Vagina (tissue), 2 donors: ENCODE results near the gene THTPA. TPM values are rescaled to one million over a fixed set of nuclear protein-coding genes. Genes with fewer than 3 reads are reported as not detected.

Experiments used
- DNase-seq, 2 donors: peaks; one replicate each; pipeline ENCODE4 v3.0.0-alpha.2; 2017; ENCODE audit errors: extremely low spot score in 2 of 2
- H3K27ac ChIP-seq: fragments of 200-600 bp; sonication (generic); one replicate; pipeline ENCODE4 v1.5.1; 2019
- H3K27me3 ChIP-seq: fragments of 200-600 bp; sonication (generic); one replicate; pipeline ENCODE4 v1.5.1; 2019
- H3K36me3 ChIP-seq, 2 donors: fragments of 200-600 bp; sonication (generic); one replicate each; pipeline ENCODE4 v1.5.1; 2017 to 2019
- H3K4me1 ChIP-seq: fragments of 200-600 bp; sonication (generic); one replicate; pipeline ENCODE4 v1.5.1; 2019
- H3K4me3 ChIP-seq, 2 donors: fragments of 200-600 bp; sonication (generic); 1 replicate in 1 of 2; 2 replicates in 1 of 2; pipeline ENCODE4 v1.5.1; 2016 to 2019
- H3K9me3 ChIP-seq: fragments of 200-600 bp; sonication (generic); one replicate; pipeline ENCODE4 v1.5.1; 2019
- CTCF ChIP-seq, 3 experiments: fragments of 450-650 bp in 2 of 3; fragments of 200-600 bp in 1 of 3; sonication (generic) in 1 of 3; IDR thresholded peaks; one replicate each; pipeline ENCODE4 v1.5.1; 2017 to 2019; ENCODE audit warnings: antibody characterized with exemption in 3 of 3, mild to moderate bottlenecking in 2 of 3, moderate library complexity in 2 of 3
- POLR2A ChIP-seq, 2 donors: fragments of 450-650 bp; IDR thresholded peaks; one replicate each; pipeline ENCODE4 v1.6.1; 2017; ENCODE audit warnings: antibody characterized with exemption in 2 of 2, mild to moderate bottlenecking in 2 of 2, moderate library complexity in 2 of 2
- POLR2AphosphoS5 ChIP-seq, 2 donors: sonication (generic); formaldehyde crosslinking; IDR thresholded peaks; one replicate each; pipeline ENCODE4 v1.9.0; 2017; ENCODE audit warnings: antibody characterized with exemption in 2 of 2, mild to moderate bottlenecking in 2 of 2, low read depth in 1 of 2; ENCODE audit not compliant: insufficient read depth in 1 of 2
- intact Hi-C: fragments of 100-400 bp; cut with DNase I; formaldehyde crosslinking; loops from one replicate; pipeline ENCODE4 v1.15.1; 2023
- total RNA-seq: library from RNA; depleted of rRNA; stranded (reverse); fragments of >200 nt; gene quantifications from one replicate; pipeline ENCODE4 v1.2.3, GENCODE V29; 2016

THTPA gene
- total RNA-seq, 1 donor from 2014 or later: 15.0 TPM

- Histone ChIP-seq H3K36me3 (no peaks in the 10 kb centered on the region), H3K4me3 (peak overlapping the region in 1 of 2 donors; percentile 61), H3K27me3 (peaks cover 10% of the 10 kb centered on the region), H3K4me1 (peaks cover 23% of the 10 kb centered on the region), H3K9me3 (no peaks in the 10 kb centered on the region), H3K27ac (peak overlapping the region; percentile 4)
- TF ChIP-seq POLR2AphosphoS5 (IDR thresholded peaks at IDR 0.05; ENCODE audit: insufficient read depth in 1 of 2, low read depth in 1 of 2) (no peak), POLR2A (IDR thresholded peaks at IDR 0.05) (no peak), CTCF (IDR thresholded peaks at IDR 0.05) (no peak)
- intact Hi-C loops: no loop called here
- peak in 1 of 2 donors; percentile 70 for DNase-seq
Observed at GRCh38 chr14:23579311-23579630, 23.2 kb downstream of the THTPA start.

DNA sequence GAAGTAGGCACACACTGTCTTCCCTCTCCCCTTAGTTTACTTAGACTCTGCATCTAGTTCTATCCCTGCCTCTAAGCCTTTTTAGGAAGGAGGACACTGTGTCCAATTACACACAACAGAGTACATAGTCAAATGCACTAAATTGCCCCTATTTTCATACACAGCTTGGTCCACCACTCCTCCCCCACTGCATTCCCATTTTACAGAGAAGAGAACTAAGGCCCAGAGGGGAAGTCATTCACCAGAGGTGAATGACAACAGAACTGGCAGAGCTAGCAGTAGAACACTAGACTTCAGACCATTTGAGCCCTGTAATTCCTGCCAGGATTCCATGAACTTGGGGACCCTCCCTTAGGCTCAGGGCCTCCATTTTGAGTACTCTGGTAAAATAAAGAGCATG is 23.7 kb downstream of the THTPA start:
- intact Hi-C loops: no loop called here
- Histone ChIP-seq H3K4me3 (no peak overlapping the region), H3K27me3 (peaks cover 10% of the 10 kb centered on the region), H3K4me1 (peaks cover 23% of the 10 kb centered on the region), H3K27ac (no peak overlapping the region), H3K9me3 (no peaks in the 10 kb centered on the region), H3K36me3 (no peaks in the 10 kb centered on the region)
- no peak for TF ChIP-seq CTCF (IDR thresholded peaks at IDR 0.05)
- TF ChIP-seq POLR2AphosphoS5 (IDR thresholded peaks at IDR 0.05; ENCODE audit: insufficient read depth in 1 of 2, low read depth in 1 of 2): no peak
- no peak for TF ChIP-seq POLR2A (IDR thresholded peaks at IDR 0.05)
- DNase-seq: peak in 1 of 2 donors; percentile 40

DNA sequence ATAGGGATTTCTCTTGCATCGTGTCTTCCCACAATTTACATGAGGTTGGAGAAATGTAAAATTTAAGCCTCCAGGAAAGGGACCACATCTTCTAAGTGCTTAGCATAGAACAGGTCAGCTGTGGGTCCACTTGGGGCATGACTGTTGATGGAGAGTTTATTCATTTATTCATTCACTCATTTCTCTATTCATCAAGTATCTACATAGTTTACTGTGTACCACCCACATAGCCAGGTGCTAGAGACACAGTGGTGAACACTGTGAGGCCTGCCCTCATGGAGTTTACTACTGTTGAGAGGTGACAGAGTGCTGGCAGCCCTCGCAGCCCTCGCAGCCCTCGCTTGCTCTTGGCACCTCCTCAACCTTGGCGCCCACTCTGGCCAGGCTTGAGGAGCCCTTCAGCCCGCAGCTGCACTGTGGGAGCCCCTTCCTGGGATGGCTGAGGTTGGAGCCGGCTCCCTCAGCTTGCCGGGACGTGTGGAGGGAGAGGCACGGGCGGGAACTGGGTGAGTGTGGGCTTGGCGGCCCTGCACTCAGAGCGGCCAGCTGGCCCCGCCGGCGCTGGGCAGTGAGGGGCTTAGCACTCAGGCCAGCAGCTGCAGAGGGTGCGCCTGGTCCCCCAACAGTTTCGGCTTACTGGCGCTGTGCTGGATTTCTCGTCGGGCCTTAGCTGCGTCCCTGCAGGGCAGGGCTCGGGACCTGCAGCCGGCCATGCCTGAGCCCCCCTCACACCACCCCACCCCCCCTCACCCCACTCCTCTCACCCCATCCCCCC is 24.3 kb downstream of the THTPA start:
- H3K27ac ChIP-seq: no peak overlapping the region
- peaks cover 23% of the 10 kb centered on the region for H3K4me1 ChIP-seq
- TF ChIP-seq CTCF (IDR thresholded peaks at IDR 0.05): no peak
- no peak for TF ChIP-seq POLR2AphosphoS5 (IDR thresholded peaks at IDR 0.05; ENCODE audit: insufficient read depth in 1 of 2, low read depth in 1 of 2)
- no peak for TF ChIP-seq POLR2A (IDR thresholded peaks at IDR 0.05)
- intact Hi-C loops: no loop called here
- no peaks in the 10 kb centered on the region for H3K9me3 ChIP-seq
- no peak overlapping the region for H3K4me3 ChIP-seq
- peak in 1 of 2 donors; percentile 62 for DNase-seq
- no peaks in the 10 kb centered on the region for H3K36me3 ChIP-seq
- H3K27me3 ChIP-seq: peaks cover 10% of the 10 kb centered on the region

GRCh38 chr14:23580948-23581281 is 24.8 kb downstream of the THTPA start:
- Histone ChIP-seq H3K9me3 (no peaks in the 10 kb centered on the region), H3K27me3 (peaks cover 10% of the 10 kb centered on the region), H3K4me1 (peaks cover 23% of the 10 kb centered on the region), H3K36me3 (no peaks in the 10 kb centered on the region), H3K4me3 (no peak overlapping the region), H3K27ac (no peak overlapping the region)
- intact Hi-C loops: no loop called here
- peak in 1 of 2 donors; percentile 32 for DNase-seq
- TF ChIP-seq POLR2A (IDR thresholded peaks at IDR 0.05) (no peak), CTCF (IDR thresholded peaks at IDR 0.05) (no peak), POLR2AphosphoS5 (IDR thresholded peaks at IDR 0.05; ENCODE audit: insufficient read depth in 1 of 2, low read depth in 1 of 2) (no peak)
